ENCODE results near the gene RPS26.
"Not testable (repeated sequence)": the region's sequence is repeated elsewhere in the genome, so short reads cannot be mapped to it uniquely, and the experiment has no call there.

Gene RPS26

DNA sequence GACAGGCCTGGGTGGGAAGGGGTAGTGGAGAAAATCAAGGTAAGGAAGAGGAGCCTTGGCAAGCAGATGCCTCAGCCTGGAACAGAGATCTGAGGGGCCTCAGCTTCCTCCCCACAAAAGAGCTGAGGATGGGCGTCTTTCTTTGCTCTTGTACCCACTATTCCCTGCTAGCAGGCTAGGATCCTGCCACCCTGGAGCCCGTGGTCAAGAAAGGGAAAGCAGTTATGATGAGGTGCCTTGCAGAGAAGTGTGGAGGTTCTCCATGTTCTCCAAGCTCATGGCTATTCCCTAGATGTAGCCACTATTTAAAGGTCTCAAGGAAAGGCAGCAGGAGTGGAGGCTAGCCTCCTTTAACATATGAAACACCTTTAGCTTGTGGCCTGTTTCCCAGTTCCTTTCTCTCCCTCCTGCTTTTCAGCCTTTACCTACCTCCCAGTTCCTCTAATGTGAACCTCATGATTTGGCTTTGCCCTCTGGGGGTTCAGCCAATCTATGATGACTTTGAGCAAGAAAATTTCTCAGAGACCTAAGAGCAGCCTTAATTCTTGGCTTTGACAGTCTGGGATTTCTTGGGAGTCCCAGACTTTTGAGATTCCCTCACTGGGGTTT lies 19.7 kb upstream of the RPS26 start:
- DNase-seq (ENCODE audit: low read depth in 2 of 2): no peak

DNA sequence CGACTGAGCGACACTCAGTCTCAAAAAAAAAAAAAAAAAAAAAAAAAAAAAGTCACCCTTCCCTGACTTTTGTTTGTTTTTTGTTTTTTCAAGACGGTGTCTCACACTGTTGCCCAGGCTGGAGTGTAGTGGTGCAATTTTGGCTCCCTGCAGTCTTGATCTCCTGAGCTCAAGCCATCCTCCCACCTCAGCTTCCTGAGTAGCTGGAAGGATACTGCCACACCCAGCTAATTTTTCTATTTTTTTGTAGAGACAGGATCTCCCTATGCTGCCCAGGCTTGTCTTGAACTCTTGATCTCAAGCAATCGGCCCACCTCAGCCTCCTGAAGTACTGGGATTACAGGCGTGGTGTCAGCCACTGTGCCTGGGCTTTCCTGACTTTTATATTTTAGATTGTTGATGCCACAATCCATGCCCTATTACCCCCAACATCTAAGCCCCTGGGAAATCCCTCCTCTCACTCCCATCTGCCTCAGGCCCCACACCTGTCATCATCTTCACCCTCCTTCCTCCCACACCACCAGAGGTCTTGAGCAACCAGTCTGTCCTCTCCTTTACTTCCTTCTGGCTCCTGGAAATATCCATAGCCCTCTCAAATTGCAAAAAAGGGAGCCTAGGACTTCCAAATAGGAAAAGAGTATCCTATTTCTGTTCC lies 13.1 kb upstream of the RPS26 start:
- DNase-seq (ENCODE audit: low read depth in 2 of 2): no peak

DNA sequence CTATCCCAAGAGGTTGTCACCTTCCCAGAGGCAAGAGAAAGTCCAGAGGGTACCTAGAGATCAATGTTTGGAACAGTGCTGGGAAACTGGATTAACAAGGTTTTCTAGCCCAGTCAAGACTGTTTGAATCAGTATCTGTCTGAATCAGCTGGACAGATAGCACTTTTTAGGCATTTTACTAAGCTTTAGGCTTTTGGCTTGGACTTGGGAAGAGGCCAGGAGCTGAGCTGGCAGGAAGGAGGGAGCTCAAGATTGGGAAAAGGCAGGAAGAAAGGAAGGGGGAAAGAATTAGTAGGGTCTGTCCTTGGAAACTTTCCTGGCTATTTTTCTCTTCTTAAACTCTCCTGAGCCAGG lies 12.6 kb upstream of the RPS26 start:
- no peak for DNase-seq (ENCODE audit: low read depth in 2 of 2)

DNA sequence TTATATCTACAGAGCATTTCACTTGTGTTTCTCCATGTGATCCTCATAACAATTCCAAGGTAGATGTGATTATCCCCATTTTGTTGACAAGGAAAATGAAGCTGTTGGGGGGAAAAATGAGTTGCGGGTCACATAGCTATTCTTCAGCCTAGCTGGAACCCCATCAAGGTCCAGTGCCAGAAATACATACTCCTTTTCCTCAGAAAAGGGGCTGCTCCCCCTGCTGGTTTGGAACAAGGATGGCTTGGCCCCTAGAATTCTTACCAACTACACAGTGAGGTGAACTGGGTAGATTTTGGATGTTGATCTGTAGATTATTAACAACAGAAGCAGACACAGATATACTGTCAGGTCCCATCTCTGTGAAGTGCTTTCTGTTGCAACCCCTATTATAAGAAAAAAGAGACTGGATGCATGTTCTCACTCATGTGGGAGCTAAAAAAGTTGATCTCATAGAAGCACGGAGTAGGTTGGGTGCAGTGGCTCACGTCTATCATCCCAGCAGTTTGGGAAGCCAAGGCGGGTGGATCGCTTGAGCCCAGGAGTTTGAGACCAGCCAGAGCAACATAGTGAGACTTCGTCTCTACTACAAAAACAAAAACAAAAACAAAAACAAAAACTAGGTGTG lies 11.9 kb upstream of the RPS26 start:
- no peak for DNase-seq (ENCODE audit: low read depth in 2 of 2)

DNA sequence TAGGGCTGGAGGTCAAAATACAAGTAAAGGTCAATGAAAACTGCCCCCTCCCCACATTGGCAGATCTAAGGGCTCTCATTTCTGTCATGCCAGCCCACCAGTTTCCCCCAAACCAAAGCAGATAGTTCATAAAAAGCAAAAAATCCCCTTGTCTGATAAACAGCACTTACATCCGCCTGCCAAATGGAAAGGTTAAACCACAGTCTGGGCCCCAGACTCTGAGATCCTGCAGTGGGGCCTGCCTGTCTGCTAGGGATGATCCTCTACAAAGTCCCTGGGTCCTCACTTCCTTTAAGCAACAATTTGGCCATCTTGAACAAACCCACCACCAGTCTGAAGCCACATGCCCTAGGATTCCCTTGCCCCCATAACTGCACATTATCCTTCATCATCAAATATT lies 9.7 kb upstream of the RPS26 start:
- DNase-seq (ENCODE audit: low read depth in 2 of 2): no peak

DNA sequence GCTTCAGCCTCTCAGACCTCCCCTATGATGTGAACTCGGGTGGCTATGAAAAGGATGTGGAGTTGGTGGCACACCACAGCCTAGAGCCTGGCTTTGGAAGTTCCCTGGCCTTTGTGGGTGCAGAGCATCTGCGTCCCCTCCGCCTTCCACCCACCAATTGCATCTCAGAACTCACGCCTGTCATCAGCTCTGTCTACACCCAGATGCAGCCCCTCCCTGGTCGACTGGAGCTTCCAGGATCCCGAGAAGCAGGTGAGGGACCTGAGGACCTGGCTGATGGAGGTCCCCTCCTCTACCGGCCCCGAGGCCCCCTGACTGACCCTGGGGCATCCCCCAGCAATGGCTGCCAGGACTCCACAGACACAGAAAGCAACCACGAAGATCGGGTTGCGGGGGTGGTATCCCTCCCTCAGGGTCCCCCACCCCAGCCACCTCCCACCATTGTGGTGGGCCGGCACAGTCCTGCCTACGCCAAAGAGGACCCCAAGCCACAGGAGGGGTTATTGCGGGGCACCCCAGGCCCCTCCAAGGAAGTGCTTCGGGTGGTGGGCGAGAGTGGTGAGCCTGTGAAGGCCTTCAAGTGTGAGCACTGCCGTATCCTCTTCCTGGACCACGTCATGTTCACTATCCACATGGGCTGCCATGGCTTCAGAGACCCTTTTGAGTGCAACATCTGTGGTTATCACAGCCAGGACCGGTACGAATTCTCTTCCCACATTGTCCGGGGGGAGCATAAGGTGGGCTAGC lies 7.0 kb upstream of the RPS26 start:
- DNase-seq (ENCODE audit: low read depth in 2 of 2): no peak

DNA sequence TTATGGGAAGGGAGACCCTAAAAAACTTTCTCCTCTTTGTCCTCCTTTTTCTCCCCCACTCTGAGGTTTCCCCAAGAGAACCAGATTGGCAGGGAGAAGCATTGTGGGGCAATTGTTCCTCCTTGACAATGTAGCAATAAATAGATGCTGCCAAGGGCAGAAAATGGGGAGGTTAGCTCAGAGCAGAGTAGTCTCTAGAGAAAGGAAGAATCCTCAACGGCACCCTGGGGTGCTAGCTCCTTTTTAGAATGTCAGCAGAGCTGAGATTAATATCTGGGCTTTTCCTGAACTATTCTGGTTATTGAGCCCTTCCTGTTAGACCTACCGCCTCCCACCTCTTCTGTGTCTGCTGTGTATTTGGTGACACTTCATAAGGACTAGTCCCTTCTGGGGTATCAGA lies 4.6 kb upstream of the RPS26 start:
- no peak for DNase-seq (ENCODE audit: low read depth in 2 of 2)

DNA sequence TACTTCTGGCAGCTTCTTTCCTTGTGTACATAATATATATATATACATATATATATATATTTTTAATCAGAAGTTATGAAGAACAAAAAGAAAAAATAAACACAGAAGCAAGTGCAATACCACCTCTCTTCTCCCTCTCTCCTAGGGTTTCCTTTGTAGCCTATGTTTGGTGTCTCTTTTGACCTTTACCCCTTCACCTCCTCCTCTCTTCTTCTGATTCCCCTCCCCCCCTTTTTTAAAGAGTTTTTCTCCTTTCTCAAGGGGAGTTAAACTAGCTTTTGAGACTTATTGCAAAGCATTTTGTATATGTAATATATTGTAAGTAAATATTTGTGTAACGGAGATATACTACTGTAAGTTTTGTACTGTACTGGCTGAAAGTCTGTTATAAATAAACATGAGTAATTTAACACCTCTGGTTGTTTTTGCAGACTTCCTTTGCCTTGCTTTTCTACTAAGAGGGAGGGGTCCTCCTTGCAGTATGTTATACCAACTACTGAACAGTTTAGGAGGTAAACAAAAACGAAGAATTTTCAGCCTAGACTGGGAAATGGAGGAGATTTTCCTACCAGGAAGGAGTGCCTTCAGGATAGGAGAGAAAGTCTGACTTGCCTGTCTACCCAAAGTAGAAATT lies 3.6 kb upstream of the RPS26 start:
- no peak for DNase-seq (ENCODE audit: low read depth in 2 of 2)

DNA sequence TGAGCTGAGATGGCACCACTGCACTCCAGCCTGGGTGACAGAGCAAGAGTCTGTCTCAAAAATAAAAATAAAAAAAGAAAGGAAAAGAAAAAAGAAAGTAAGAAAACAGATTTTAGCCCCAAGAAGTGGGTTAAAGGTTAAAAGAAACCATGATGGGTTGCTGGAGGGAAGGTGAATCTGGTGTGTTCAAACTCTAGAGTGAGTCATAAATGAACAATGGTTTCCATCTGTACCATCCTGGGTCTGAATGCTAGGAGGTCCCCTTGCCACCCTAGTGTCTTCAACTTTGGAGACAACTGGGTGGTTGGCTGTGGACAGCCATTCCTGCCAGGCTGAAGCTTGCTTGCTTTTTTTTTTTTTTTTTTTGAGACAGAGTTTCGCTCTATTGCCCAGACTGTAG lies 1.6 kb upstream of the RPS26 start:
- DNase-seq (ENCODE audit: low read depth in 2 of 2): no peak

DNA sequence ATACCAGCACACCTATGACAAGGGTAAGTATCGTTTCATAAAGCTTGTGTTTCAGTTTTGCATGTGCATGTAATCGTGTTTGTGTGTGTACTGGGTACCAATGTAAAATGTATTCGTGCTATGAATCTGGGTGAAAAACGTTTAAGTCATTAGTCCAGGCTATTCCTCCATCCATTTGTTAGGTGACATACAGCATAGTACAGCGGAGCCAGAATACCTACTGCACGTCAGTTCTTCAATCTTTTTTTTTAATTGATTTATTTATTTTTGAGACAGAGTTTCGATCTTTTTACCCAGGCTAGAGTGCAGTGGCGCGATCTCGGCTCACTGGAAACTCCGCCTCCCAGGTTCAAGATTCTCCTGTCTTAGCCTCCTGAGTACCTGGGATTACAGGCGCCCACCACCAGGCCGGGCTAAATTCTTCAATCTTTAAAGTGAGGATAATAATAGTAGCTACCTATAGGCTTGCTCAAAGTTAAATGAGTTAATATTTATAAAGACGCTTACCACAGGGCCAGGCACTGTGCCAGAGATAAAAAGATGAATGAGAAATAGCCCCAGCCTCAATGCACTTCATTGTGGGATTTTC lies 661 bp upstream of the RPS26 start:
- DNase-seq (ENCODE audit: low read depth in 2 of 2): no peak

DNA sequence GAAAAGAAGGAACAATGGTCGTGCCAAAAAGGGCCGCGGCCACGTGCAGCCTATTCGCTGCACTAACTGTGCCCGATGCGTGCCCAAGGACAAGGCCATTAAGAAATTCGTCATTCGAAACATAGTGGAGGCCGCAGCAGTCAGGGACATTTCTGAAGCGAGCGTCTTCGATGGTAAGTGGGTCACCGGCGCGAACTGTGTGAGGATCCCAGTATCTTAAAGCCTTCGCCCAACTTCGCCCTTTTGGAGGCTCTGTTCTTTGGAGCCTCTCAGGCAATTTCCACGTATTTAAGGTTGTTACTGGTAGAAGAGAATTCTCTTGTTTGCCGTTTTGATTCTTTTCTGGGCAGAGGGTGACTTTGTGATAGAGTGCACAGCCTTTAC lies 704 bp downstream of the RPS26 start:
- not testable (repeated sequence) for DNase-seq (ENCODE audit: low read depth in 2 of 2)

DNA sequence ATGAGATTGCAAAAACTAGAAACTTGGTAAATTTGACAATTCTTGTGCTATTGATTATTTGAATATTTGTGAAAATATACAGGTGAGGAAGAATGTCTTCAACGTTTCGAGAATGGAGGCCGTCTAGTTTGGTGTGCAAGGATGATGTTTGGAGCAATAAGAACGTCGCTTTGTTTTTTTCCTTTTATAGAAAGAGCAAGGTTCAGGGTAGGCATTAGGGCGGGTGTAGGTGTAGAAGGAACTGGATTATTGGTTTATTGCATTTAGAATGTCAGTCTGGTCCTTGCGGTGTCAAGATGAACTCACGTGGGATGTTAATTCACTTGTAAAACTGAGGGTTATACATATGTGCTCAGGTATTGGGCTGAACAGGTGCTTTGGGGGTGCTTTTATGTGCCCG lies 1.1 kb downstream of the RPS26 start:
- no peak for DNase-seq (ENCODE audit: low read depth in 2 of 2)

DNA sequence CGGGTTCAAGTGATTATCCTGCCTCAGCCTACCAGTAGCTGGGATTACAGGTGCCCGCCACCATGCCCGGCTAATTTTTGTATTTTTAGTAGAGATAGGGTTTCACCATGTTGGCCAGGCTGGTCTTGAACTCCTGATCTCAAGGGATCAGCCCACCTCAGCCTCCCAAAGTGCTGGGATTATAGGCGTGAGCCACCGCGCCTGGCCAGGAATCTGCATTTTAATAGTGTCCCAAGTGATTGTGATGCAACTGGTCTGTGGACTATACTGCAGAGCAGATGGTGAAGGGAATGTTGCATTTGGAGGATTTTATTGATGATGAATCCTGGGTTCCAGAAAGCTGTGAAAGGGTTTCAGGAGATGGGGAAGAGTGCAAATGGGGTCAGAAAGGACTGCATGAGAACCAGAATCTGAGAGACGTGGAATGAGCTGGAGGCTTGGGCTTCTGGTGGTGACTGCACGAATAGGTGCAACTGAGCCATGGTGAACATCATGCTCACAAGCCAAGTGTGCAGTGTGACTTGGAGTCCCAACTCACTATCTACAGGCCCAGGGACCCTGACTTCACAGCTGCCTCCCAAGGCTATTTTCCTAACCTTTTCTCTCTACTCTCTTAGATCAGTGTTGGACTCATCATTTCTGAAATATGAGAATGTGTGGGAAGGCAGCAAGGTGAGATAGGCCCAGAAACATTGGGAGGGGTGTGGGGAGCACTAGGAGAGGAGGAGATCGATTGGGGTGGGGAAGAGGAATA lies 4.5 kb downstream of the RPS26 start:
- no peak for DNase-seq (ENCODE audit: low read depth in 2 of 2)

DNA sequence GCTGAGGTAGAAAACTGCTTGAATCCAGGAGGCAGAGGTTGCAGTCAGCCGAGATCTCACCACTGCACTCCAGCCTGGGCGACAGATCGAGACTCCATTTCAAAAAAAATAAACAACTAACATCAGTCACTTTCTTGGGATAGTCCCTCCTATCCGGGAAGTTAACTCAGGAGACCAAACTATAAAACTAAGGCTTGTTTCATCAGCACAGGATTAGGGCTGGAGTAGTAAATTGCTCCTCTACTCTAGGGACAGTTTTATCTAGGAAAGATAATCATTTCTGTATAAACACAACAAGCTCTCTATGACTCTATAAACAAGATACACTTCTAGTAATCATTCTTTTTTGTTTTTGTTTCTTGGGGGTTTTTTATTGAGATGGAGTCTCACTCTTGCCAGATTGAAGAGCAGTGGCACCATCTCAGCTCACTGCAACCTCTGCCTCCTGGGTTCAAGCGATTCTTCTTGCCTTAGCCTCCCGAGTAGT lies 11.7 kb downstream of the RPS26 start:
- DNase-seq (ENCODE audit: low read depth in 2 of 2): no peak

DNA sequence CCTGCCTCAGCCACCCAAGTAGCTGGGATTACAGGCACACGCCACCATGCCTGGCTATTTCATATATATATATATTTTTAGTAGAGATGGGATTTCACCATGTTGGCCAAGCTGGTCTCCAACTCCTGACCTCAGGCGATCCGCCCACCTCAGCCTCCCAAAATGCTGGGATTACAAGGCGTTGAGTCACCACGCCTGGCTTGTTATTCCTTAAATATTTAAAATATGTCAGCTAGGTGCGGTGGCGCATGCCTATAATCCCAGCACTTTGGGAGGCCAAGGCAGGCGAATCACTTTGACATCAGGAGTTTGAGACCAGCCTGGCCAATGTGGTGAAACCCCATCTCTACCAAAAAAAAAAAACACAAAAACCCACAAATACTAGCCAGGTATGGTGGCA lies 18.2 kb downstream of the RPS26 start:
- DNase-seq (ENCODE audit: low read depth in 2 of 2): not testable (repeated sequence)

DNA sequence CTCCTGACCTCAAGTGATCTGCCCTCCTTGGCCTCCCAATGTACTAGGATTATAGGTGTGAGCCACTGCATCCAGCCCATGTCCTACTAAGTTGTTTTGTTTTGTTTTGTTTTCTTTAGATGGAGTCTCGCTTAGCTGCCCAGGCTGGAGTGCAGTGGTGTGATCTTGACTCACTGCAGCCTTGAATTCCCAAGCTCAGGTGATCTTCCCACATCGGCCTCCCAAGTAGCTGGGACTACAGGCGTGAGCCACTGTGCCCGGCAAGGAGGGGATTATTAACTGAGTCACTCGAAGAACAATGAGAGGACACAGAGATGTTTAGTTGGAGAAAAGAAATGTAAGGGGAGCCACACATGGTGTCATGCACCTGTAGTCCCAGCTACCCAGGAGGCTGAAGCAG lies 20.3 kb downstream of the RPS26 start:
- DNase-seq (ENCODE audit: low read depth in 2 of 2): no peak

DNA sequence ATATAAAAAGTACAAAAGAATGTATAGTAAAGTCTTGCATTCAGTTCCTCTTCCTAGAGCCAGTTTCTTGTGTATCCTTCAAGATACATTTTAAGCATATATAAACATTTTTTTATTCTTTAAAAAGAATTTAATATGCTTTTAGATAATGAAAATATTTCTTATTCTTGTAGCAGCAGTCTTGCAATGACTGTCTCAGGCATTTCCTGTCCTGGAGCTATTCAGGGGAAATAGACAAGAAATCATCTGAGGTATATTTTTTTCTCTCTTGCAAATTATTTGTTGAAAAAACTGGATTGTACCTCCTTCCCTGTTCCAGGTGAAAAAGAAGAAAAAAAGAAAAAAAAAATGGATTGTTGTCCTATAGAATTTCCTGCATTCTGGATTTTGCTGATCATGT lies 21.3 kb downstream of the RPS26 start:
- no peak for DNase-seq (ENCODE audit: low read depth in 2 of 2)

DNA sequence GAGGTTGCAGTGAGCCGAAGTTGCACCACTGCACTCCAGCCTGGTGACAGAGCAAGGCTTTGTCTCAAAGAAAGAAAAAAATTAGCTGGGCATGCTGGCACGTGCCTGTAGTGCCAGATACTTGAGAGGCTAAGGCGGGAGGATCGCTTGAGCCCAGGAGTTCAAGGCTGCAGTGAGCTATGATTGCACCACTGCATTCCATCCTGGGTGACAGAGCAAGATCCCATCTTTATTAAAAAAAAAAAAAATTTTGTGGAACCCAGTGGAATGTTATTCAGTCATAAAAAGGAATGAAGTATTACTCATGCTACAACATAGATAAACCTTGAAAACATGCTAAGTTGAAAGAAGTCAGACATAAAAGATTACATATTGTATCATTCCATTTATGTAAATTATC lies 29.9 kb downstream of the RPS26 start:
- no peak for DNase-seq (ENCODE audit: low read depth in 2 of 2)

DNA sequence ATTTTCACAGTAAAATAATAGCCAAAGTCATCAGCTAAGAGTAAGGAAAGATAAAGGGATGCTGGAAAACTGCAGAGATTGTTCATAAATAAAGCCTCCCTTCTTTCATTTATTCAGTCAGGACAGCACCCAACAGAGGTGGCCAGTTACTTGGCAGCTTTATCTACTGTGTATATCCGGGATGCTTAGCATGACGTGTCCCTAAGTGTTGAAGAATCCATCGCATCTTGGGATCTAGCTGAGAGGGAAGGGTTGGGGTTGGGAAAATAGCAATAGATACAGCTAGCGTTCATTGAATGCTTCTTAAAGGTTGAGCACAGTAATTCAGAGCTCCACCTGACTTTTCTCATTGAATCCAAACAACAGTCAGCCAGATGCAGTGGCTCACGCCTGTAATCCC lies 32.7 kb downstream of the RPS26 start:
- no peak for DNase-seq (ENCODE audit: low read depth in 2 of 2)

DNA sequence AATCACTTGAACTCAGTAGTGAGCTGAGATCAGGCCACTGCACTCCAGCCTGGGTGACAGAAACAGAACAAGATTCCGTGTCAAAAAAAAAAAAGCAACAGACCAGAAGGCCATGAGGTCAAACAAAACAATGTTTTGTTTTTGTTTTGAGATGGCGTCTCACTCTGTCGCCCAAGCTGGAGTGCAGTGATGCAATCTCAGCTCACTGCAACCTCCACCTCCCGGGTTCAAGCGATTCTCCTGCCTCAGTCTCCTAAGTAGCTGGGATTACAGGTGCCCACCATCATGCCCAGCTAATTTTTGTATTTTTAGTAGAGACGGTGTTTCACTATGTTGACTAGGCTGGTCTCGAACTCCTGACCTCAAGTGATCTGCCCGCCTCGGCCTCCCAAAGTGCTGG lies 36.2 kb downstream of the RPS26 start:
- DNase-seq (ENCODE audit: low read depth in 2 of 2): not testable (repeated sequence)

DNA sequence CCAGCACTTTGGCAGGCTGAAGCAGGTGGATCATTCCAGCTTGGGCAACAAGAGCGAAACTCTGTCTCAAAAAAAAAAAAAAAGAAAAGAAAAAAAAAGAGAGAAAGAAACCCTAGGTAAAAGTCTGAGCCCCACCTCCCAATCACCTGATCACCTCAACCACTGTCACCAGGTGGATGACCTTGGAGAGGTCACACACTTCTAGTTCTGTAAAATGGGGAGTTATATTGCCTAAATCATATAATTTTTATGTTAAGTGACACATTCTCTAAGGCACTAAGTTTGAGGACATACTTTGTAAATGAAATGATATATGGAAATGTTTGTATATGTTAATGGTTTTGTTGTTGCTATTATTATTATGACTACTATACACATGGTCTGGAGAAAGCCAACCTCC lies 36.7 kb downstream of the RPS26 start:
- no peak for DNase-seq (ENCODE audit: low read depth in 2 of 2)
